RCC 7860 (cell line): ENCODE results near the gene ADIPOR2.

Experiments
- DNase-seq: peaks from one replicate; pipeline ENCODE4 v3.0.0-alpha.2; 2015; ENCODE audit warnings: low spot score
- FAIRE-seq: peaks from 2 replicates; lab custom pipeline; 2012; peaks lifted over from hg19 to GRCh38; lab: Jason Lieb, UNC

Gene ADIPOR2

DNA sequence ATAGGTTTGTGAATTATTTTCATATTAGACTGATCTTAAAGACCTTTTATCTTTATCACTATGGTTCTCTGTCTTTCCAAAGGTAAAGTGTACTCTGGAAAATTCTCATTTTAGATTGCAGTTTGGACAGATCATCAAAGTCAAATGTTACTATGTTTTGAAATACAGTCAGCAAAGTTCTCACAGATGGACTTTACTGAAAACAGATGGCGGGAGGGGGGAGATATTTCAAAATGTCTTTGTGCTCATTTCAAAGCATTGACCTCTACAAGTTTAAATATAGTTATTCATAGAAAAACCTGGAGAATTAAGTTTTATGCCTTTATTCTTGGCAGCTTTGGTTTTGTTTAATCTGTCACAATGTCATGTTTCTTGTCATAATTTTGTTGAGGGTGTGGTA is 77.7 kb downstream of the ADIPOR2 start:
- no peak for FAIRE-seq
- no peak for DNase-seq

DNA sequence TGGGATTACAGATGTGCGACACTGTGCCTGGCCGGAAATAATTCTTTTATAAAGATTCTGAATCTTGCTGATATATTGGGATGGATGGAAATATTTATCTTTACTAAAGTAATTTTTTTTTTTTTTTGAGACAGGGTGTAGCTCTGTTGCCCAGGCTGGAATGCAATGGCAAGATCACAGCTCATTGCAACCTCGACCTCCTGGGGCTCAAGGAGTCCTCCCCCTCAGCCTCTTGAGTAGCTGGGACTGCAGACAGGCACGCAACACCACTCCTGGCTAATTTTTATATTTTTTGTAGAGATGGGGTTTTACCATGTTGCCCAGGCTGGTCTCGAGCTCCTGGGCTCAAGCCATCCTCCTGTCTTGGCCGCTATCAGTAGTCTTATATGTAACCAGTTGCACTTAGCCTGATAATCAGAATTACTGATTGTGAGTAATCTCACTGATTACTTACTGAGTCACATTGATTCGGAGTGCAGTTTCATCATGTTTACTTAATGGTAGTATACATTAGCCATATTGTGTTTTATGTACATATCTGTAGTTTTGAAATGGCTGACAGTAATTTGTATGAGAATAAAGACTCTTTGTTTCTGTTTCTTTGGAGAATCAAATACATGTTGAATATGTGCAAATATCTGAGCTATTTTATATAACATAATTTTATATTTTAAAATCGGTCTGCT is 79.1 kb downstream of the ADIPOR2 start:
- DNase-seq (no peak), FAIRE-seq (no peak)

DNA sequence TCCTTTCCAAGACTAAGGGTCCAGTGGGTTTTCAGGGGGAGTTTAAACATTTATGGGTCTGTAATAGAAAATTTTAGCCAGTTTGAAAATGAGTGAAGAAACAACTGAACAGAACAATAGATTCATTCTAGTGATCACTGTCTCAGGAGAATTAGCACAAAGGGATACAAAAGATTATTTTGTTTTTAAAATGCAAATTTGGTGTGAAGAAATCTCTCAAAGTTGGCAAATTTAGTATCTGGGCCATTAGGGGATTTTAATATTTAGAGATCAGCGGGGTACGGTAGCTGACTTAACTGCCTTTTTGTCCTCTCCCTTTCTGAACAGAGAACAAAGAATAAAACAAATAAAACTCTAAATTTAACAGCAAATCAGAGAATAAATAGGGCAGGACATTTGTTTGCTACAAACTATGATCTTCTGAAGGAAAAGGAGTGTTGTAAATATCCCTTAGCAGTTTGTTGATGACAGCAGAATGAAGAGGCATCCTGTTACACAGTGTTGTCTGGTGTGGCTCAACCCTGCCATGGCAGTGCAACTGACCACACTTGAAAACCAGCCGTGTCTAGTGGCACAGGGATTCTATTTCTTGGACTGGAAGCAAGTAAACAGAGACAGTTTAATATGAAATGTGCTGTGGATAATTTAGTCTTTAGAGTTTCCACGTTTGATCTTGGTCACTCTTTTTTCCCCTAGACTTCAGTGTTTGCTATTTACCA is 83.2 kb downstream of the ADIPOR2 start:
- FAIRE-seq = no peak
- DNase-seq = no peak

DNA sequence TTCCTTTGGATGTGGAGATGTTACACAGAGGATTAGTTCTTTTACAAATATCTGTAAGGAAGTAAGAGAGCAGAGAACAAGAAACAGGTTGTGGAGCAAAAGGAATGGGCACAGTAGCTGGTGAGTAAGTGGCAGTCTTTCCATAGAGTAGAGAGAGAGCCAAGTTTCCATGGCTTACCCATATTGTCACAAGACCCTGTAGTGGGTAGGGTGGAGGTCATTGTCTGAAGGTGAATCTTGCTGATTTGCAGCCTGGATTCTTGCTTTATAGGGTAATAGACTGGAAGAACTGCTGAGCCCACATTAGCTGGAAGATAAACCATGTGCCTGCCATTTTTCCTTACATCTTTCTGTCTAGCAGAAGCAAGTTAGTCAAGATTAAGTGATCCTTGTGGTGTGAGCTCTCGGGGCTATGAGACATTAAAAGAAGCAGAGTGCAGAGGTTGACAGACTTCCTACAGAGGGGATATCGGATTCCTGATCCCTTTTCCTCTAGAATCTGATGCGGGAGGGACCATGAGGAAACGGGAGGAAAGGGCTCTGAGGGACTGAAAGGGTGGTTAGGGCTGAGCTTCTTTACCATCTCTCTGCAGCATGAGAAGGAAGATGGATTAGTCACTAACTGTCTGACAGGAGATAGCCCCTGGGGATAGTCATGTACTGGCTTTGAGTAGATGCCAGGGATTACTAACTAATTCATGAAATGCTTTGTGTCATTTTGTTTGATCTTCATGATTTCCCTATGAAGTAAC is 85.5 kb downstream of the ADIPOR2 start:
- DNase-seq (peak; percentile 72), FAIRE-seq (peak; percentile 92)

DNA sequence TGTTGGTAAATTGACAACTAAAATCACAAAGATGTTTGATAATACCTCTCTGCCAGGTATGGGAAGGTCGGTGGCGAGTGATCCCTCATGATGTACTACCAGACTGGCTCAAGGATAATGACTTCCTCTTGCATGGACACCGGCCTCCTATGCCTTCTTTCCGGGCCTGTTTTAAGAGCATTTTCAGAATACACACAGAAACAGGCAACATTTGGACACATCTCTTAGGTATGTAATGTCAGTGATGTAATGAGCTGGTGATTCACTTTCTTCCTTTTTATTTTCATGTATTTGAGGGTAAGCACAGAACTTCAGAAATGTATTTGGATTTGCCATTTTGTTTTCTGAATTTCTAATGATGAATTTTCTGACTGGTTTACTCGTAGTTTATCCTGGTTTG is 86.9 kb downstream of the ADIPOR2 start:
- DNase-seq (peak; percentile 9), FAIRE-seq (no peak)

DNA sequence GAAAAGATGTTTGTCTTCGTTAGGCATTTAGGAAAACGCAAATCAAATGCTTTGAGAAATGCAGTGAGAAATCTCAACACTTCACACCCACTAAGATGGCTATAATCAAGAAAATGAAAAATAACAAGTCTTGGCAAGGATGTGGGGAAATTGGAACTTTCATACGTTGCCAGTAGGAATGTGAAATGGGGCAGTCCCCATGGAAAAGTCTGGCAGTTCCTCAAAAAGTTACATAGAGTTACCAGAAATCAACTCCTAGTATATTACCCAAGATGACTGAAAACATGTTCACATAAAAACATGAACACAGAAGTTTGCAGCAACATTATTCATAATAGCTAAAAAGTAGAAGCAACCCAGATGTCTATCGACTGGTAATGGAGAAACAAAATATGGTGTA is 88.0 kb downstream of the ADIPOR2 start:
- DNase-seq (no peak), FAIRE-seq (no peak)

DNA sequence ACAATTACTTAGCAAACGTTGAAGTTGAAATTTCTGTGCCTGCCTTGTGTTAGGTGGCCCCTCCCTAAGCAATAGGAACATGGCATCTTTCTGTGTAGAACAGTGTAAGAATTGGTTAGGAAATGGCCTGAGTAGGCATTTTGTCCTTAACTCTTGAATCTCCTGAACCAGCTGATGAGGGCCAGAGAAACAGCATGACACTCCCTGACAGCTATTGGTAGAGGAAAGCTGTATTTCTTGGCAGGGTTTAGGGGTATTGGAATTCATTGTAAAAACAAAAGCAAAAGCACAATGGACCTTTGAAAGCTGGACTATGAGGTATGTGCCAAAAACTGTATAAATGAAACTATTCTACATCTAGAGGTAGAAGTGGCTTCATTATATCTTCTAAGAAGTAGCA is 88.9 kb downstream of the ADIPOR2 start:
- DNase-seq (no peak), FAIRE-seq (no peak)

DNA sequence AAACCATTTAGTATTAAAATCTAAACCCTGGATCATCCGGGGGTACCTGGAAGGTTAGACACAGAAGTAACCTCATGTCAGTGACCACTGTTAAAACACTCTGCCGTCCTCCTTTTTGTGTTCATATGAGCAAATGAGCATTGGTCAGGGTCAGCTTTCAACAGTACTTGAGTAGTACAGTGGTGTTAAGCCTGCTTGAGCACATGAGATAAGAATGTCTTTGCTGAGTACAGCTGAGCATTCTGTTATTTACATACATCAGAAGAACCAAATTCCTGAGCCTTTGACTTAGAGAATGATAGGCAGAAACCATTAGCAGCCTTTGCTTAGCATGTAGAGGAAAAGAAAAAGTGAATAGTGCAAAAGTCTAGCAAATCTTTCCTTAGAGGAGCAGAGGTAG is 90.9 kb downstream of the ADIPOR2 start:
- DNase-seq (no peak), FAIRE-seq (no peak)

DNA sequence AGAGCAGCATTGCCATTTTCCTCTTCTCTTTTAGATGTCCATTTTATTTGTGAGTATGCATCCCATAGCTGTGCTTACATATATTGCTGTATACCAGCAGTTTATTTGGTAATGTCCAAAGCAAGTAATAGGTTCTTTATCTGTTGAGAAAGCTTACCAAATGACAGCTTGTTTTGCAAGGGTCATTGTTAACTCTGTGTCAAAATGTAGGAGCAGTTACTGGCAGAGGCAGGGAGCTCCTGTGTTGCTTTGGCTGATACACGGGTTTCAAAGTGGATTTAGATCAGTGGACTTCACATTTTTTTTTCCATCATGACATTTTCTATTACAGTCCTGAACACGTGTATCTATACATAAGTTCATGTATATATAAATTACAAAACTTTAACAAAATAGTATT is 91.3 kb downstream of the ADIPOR2 start:
- no peak for DNase-seq
- no peak for FAIRE-seq

DNA sequence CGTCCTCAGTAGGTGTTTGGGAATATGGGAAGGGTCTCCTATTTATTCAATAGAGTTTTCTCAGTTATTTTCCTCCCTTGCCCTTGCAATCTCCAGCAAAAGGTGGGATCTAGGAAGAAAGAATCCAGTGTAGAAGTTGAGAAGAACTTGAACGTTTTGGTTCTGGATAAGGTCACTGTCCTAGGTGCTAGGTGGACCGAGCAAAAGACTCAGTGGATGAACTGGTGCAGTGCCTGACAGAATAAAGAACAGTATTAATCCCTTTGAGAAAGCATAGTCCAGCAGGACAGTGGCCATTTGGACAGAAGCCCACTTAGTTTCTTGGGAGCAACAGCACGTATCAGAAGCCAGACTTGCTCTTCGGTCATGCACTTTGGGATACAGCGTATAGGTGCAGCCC is 96.8 kb downstream of the ADIPOR2 start:
- FAIRE-seq (no peak), DNase-seq (no peak)

DNA sequence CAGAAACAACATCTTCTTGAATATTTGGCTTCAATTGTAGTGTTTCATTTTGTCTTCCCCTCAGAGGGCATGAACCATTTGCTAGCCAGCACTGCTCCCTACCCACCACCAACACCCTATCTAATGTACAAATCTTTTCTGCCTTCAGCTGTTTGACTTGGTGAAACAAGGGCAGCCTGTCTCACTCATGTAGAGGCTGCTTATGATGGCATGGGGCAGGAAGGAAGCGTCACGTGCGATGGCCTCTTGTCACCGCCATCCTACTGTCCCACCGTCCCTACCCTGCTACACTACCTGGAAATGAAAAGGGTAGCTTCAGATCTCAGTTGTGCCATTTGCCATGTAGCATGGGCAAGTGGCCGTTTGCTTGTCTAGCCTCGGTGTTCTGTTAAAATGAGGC is 99.6 kb downstream of the ADIPOR2 start:
- FAIRE-seq = no peak
- no peak for DNase-seq

DNA sequence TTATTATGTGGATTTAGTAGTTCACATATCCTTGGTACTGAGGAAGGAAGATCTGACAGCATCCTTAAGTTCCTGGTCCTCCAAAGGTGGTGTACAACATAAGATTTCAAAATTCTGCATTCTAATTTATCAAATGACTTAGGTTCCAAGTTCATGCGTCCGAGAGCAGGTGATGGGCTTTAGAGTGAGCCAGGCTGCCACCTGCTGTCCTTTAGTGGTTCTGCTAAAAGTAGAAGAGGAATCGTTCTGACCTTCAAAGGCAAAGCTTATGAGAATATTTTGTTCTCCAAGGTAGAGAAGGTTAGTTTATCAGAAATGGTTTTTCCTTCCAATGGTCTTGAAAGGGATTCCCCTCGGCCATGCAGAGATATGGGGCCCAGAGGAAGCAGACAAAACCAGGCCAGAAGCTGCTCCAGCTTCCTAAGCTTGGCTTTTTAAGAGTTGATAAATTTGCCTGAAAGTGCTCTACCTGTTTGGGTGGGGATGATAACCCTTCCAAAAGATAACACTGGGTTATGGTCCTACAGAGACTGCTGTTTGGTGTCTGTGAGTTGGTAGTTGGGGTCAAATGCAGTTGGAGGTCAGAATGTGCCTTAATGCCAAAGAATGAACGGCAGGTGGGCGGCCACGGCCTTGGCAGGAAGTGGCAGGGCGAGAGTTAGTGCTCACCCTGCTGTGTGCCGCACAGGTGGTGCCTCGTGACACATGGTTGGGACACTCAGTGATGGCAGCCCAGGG is 100.4 kb downstream of the ADIPOR2 start:
- FAIRE-seq = peak; percentile 51
- DNase-seq = peak; percentile 45

DNA sequence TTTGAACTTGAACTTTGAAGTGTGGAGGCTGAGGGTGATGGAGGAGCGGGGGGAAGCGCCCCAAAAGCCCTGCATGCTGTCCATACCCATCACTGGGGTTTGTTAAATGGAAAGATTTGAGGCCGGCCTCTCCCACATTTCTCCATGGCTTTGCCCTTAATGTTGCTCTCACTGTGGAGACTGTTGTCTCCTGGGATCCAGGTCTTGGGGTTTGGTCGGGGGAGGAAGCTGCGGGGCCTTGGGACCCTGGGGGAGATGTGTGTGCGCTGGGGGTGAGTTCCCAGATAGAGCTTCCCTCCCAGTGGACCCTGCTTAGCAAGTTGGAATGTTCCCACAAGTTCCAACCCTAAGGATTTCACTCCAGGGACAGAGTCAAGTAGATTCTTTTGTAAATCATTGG is 101.5 kb downstream of the ADIPOR2 start:
- no peak for FAIRE-seq
- no peak for DNase-seq

DNA sequence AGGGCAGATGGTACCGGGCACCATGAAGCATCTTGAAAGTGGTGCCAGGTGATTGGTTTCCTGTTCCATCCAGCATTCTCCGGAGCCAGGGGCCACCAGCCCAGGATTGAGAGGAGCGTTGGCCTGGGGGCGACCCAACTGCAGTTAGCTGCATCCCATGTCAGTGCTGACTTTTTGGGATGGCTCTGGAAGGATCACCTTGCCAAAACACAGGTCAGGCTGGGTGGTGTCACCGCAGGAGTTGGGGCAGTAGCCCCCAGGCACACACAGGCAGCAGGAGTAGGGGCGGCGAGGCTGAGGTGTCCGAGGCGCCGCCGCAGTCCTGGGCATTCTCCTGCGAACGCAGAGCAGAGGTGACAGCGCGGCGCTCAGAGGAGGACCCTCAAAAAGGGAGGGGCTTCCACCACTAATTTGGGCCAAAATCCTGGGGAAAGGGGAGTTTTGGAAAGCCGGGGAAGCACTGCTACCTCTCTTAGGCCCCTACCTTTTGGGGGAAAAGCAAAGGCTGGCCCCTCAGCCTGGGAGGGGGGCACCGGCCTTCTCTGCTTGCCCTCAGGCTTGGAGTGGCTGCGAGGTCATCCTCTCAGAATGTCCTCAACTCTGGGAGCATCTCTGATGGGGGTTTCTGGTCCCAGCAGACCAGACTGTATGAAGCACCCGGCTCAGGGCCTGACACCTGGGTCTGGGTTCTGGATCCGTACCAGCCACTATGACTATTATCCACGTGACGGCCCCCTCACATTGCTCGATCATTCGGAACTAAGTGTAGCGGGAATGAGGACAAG is 102.7 kb downstream of the ADIPOR2 start:
- DNase-seq = no peak
- no peak for FAIRE-seq

DNA sequence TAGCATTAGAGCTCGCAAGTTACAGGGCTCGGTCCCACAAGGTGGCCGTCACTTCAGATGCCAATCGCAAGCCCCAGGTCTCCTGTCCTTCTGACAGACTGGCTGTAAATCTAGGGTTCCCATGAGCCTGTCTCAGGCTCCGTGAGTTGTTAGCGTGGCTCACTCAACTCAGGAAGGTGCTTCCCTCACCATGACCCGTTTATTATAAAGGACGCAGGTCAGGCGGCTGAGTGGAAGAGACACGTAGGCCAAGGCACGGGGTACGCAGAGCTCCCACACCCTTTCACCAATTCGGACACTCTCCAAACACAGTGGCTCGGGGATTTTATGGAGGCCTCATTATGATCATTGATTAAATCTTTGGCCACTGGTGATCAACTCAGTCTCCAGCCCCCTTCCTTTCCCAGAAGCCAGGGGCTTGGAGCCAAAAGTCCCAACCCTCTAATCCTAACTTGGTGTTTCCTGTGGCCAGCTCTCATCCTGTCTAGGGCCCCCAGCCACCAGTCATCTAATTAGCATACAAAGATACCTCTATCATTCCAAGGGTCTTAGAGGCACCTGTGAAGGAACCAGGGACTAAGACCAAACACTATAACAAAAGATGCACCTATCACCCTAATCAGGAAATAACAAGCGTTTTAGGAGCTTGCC is 103.7 kb downstream of the ADIPOR2 start:
- DNase-seq (no peak), FAIRE-seq (no peak)

DNA sequence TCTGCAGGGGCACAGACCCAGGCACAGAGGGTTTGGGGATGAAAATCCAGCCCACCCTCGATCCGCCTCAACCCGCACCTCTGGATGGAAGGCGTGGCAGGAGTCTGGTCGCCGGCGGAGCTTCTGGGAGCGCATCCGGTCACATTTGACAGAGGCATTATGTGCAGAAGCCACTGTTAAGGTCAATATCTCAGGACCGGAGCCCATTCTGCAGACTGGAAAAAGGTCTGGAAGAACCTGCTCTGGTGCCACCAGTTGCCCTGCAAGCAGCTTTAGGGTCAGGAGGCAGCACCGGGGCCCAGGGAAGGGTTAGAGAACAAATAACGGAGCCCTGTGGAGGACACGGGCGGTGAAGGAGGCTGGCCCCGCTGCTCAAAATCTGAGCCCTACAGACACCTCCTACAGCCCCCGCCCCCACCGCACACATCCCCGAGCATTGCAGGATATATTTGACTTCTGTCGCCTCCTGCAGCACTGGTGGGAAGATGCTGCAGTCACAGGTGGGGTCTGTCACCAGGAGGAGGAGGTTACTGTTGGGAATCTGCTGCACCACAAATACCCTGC is 104.4 kb downstream of the ADIPOR2 start:
- no peak for DNase-seq
- no peak for FAIRE-seq

DNA sequence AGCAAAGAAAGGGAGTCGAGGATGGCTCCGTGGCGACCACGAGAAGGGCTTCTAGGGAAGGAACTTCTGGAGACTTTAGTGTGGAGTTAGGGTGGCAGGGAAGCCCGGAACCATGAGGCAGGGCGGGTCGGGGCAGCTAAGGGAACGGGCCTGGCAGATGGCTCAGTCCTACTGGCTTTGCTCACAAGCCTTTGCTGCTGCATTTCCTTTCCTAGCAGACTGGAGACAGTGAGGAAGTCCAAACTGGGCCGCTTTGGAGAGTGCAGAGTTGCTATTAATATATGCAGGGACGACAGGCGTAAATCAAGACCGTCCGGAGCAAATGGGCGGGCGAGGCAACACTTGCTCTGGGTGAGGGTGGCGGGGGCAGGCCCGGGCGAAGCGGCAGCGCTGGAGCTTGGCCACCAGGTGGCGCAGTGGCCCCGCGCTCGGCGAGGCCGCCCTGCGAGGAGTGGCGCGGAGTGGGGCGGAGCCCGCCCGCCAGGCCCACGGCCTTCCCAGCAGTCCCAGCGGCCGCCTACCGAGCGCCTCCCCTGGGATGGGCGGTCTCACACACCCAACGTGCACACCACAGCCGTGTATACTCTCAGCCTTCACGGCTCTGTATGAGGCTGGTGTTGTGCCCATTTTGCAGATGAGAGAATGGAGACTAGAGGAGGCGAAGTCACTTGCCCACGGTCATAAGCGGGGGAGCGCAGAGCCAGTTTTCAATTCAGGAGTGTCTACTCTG is 105.1 kb downstream of the ADIPOR2 start:
- FAIRE-seq (no peak), DNase-seq (peak; percentile 59)

DNA sequence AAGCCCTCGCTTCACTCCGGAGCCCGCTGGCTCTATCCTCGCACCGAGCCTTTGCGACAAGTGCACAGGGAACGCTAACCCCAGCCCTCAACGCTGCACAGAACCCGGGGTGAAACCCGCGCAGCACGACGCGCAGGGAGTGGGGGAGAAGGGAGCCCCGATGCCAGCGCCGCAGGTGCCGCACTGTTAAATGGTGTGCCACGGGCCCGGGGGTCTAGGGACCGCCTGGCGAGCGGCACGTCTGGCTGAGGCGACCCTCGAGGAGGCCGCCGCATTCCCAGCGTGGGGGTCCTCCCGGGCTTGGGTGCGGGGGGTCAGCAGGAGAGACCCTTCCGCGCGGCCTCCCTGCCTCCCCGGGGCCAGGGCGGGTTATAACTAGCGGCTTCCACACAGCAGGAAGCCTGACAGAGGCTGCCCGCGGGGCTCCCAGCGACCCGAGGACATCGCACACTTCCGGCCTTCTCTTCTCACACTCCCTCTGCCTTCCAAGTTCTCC is 105.7 kb downstream of the ADIPOR2 start:
- DNase-seq = no peak
- FAIRE-seq = no peak
